ENCODE results near the gene TGM1.
"Not testable (repeated sequence)": the region's sequence is repeated elsewhere in the genome, so short reads cannot be mapped to it uniquely, and the experiment has no call there.

The TGM1 gene

DNA sequence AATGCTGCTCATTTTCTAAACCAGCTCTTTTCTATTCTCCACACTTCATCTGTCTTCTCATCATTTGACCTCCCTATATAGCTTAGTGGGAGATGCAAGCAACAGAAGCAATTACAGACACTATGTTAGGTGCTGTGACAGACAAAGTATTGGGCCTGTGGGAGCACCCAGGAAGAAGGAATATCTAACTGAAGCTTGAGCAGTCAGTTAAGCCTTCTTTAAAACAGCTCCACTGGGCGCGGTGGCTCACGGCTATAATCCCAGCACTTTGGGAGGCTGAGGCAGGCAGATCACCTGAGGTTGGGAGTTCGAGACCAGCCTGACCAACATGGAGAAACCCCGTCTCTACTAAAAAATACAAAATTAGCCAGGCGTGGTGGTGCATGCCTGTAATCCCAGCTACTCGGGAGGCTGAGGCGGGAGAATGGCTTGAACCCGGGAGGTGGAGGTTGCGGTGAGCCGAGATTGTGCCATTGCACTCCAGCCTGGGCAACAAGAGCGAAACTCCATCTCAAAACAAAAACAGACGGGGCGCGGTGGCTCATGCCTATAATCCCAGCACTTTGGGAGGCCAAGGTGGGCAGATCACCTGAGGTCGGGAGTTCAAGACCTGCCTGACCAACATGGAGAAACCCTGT lies 59.6 kb downstream of the TGM1 start:
- DNase-seq = not testable (repeated sequence)

- DNase-seq = not testable (repeated sequence)
Measured at GRCh38 chr14:24202538-24202937, 60.4 kb downstream of the TGM1 start.
